Measurements from ENCODE around the gene ZDHHC14. TPM values are rescaled to one million over a fixed set of nuclear protein-coding genes. Genes with fewer than 3 reads are reported as not detected.
"Not testable (repeated sequence)": the region's sequence is repeated elsewhere in the genome, so short reads cannot be mapped to it uniquely, and the experiment has no call there.

The ZDHHC14 gene
- total RNA-seq, 2 experiments from 2014 or later, result 1.3 to 1.6 TPM

DNA sequence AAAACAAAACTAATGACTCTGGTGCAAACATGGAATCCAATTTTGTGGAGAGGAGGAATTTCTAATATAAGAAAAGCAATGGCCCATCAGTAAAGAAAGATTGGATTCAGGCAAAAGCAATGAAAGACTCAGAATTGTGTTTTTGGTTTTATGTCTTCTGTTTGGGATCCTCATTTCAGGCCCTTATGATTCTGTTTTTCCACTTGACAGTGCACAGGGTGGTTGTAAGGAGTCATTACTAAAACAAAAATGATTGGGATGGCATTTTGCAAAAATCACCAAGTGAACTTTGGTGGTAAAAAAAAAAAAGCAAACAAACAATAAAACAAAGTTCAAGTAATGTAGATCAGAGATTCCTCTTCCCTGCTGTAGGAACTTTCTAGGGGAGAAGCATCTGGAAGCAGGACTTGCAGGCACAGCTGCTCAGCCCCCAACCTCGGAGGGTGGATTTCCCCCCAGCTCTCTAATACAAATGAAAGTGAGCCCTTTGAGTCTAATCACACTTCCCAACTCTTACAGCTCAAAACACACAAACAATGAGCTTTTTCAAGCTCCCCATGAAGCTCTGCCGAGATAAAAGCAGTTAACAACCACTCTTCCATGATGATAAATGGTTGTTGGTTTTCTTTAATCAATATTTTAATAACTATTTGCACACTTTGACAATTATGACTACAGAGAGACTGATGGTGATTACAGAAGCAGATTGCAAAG lies 177.7 kb downstream of the ZDHHC14 start:
- TF ChIP-seq, protein P1, sequence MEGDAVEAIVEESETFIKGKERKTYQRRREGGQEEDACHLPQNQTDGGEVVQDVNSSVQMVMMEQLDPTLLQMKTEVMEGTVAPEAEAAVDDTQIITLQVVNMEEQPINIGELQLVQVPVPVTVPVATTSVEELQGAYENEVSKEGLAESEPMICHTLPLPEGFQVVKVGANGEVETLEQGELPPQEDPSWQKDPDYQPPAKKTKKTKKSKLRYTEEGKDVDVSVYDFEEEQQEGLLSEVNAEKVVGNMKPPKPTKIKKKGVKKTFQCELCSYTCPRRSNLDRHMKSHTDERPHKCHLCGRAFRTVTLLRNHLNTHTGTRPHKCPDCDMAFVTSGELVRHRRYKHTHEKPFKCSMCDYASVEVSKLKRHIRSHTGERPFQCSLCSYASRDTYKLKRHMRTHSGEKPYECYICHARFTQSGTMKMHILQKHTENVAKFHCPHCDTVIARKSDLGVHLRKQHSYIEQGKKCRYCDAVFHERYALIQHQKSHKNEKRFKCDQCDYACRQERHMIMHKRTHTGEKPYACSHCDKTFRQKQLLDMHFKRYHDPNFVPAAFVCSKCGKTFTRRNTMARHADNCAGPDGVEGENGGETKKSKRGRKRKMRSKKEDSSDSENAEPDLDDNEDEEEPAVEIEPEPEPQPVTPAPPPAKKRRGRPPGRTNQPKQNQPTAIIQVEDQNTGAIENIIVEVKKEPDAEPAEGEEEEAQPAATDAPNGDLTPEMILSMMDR (IDR thresholded peaks at IDR 0.05), result no peak
- intact Hi-C loops (cut with DNase I, micrococcal nuclease), result no loop called here
- ChIA-PET POLR2A (no interaction called here), CTCF (no interaction called here)
- Mint-ChIP-seq H3K27ac (no peak overlapping the region), H3K27me3 (no peaks in the 10 kb centered on the region), H3K4me3 (no peak overlapping the region), H3K36me3 (ENCODE audit: low read depth) (no peaks in the 10 kb centered on the region), H3K9me3 (no peaks in the 10 kb centered on the region), H3K4me1 (ENCODE audit: low read depth) (peaks cover 21% of the 10 kb centered on the region)
- no peak for ATAC-seq (ENCODE audit: poor library complexity)
- Histone ChIP-seq H3K27me3 (ENCODE audit: control insufficient read depth in 1 of 2, insufficient read depth in 2 of 2, low read length in 2 of 2) (no peaks in the 10 kb centered on the region), H3K9me3 (ENCODE audit: control insufficient read depth in 1 of 2, insufficient read depth in 1 of 2, low read length in 2 of 2) (no peaks in the 10 kb centered on the region), H3K27ac (ENCODE audit: low read depth in 1 of 2, low read length in 2 of 2) (no peak overlapping the region), H3K36me3 (ENCODE audit: insufficient read depth, low read length) (no peaks in the 10 kb centered on the region), H3K4me3 (ENCODE audit: low read length) (no peak overlapping the region), H3K4me1 (ENCODE audit: insufficient read depth, low read length) (peaks cover 26% of the 10 kb centered on the region)
- no peak for DNase-seq

DNA sequence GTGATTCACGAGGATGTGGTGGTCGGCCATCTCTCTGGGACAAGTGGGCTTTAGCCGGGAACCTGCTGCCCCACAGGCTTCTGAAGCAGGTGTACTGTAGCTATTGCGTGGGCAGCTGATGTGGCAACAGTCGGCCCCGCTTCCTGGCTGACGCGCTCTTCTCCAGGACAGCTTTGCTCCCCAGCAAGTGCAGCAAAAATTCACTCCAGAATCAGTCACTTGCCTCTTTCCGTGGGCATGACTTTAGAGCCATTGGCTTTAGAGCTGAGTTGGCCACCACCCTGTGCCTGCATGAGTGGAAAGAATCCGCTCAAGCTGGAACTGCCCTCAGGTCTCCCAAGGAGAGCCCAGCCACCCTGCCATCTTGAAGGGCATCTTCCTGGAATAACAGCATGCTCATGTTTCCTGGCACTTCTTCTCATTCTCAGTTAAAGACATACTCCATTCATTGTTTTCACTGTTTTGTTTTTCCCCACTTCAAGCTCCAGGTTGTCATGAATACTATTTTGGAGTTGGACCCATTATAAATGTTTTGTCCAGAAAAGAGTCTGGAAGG lies 178.3 kb downstream of the ZDHHC14 start:
- Mint-ChIP-seq H3K4me1 (ENCODE audit: low read depth) (peaks cover 21% of the 10 kb centered on the region), H3K27me3 (no peaks in the 10 kb centered on the region), H3K36me3 (ENCODE audit: low read depth) (no peaks in the 10 kb centered on the region), H3K9me3 (no peaks in the 10 kb centered on the region), H3K27ac (no peak overlapping the region), H3K4me3 (no peak overlapping the region)
- Histone ChIP-seq H3K36me3 (ENCODE audit: insufficient read depth, low read length) (no peaks in the 10 kb centered on the region), H3K9me3 (ENCODE audit: control insufficient read depth in 1 of 2, insufficient read depth in 1 of 2, low read length in 2 of 2) (no peaks in the 10 kb centered on the region), H3K4me1 (ENCODE audit: insufficient read depth, low read length) (peaks cover 29% of the 10 kb centered on the region), H3K27ac (ENCODE audit: low read depth in 1 of 2, low read length in 2 of 2) (no peak overlapping the region), H3K27me3 (ENCODE audit: control insufficient read depth in 1 of 2, insufficient read depth in 2 of 2, low read length in 2 of 2) (no peaks in the 10 kb centered on the region), H3K4me3 (ENCODE audit: low read length) (no peak overlapping the region)
- intact Hi-C loops (cut with DNase I, micrococcal nuclease), result no loop called here
- POLR2A ChIA-PET, result no interaction called here
- CTCF ChIA-PET, result no interaction called here
- ATAC-seq (ENCODE audit: poor library complexity) (no peak), DNase-seq (no peak)
- TF ChIP-seq, protein P1 (IDR thresholded peaks at IDR 0.05), result no peak

DNA sequence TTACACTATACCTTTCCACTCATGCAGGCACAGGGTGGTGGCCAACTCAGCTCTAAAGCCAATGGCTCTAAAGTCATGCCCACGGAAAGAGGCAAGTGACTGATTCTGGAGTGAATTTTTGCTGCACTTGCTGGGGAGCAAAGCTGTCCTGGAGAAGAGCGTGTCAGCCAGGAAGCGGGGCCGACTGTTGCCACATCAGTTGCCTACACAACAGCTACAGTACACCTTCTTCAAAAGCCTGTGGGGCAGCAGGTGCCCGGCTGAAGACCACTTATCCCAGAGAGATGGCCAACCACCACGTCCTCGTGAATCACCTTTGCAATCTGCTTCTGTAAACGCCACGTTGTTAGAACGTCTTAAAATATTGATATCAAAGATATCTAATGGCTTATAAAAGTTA lies 179.1 kb downstream of the ZDHHC14 start:
- intact Hi-C loops (cut with DNase I, micrococcal nuclease); H3K27ac ChIP-seq (ENCODE audit: low read depth in 1 of 2, low read length in 2 of 2); CTCF ChIA-PET; H3K36me3 Mint-ChIP-seq (ENCODE audit: low read depth); H3K27me3 ChIP-seq (ENCODE audit: control insufficient read depth in 1 of 2, insufficient read depth in 2 of 2, low read length in 2 of 2); H3K4me3 Mint-ChIP-seq; DNase-seq; POLR2A ChIA-PET; H3K27me3 Mint-ChIP-seq; H3K9me3 Mint-ChIP-seq; H3K27ac Mint-ChIP-seq; ATAC-seq (ENCODE audit: poor library complexity); H3K4me3 ChIP-seq (ENCODE audit: low read length); H3K9me3 ChIP-seq (ENCODE audit: control insufficient read depth in 1 of 2, insufficient read depth in 1 of 2, low read length in 2 of 2); H3K36me3 ChIP-seq (ENCODE audit: insufficient read depth, low read length): not testable (repeated sequence)
- peaks cover 29% of the 10 kb centered on the region for H3K4me1 ChIP-seq (ENCODE audit: insufficient read depth, low read length)
- peaks cover 21% of the 10 kb centered on the region for H3K4me1 Mint-ChIP-seq (ENCODE audit: low read depth)
